Measurements from ENCODE around the gene APLNR.

GRCh38 chr11:57239348-57239747, 2.3 kb upstream of the APLNR start:
- TF ChIP-seq POLR2AphosphoS5 (IDR thresholded peaks at IDR 0.05): no peak
- TF ChIP-seq CTCF (IDR thresholded peaks at IDR 0.05 in 8 of 11, conservative IDR thresholded peaks at IDR 0.05 in 3 of 11): no peak
- no peak for TF ChIP-seq POLR2A (IDR thresholded peaks at IDR 0.05)
